Trophoblast cell (in vitro differentiated cells and primary cell): Measurements from ENCODE around the gene TCP11.

Experiments
- DNase-seq, 2 donors: peaks; one replicate each; pipeline ENCODE4 v3.0.0-alpha.2; 2016
- H2AFZ ChIP-seq: 2 replicates; pipeline ENCODE4 v1.6.1; 2013; ENCODE audit warnings: low read length, moderate library complexity, mild to moderate bottlenecking; ENCODE audit not compliant: insufficient read depth, poor library complexity
- H2AK5ac ChIP-seq: 2 replicates; pipeline ENCODE4 v1.6.1; 2013; ENCODE audit warnings: mild to moderate bottlenecking, low read length
- H2BK120ac ChIP-seq: 2 replicates; pipeline ENCODE4 v1.6.1; 2013; ENCODE audit warnings: low read length, mild to moderate bottlenecking, moderate library complexity; ENCODE audit not compliant: insufficient read depth, poor library complexity
- H2BK12ac ChIP-seq: 2 replicates; pipeline ENCODE4 v1.6.1; 2013; ENCODE audit warnings: mild to moderate bottlenecking, low read length, moderate library complexity
- H2BK5ac ChIP-seq: 2 replicates; pipeline ENCODE4 v1.6.1; 2013; ENCODE audit warnings: low read length, low read depth, moderate library complexity, mild to moderate bottlenecking; ENCODE audit not compliant: poor library complexity
- H3K14ac ChIP-seq: 2 replicates; pipeline ENCODE4 v1.6.1; 2013; ENCODE audit warnings: mild to moderate bottlenecking, low read length
- H3K18ac ChIP-seq: 2 replicates; pipeline ENCODE4 v1.6.1; 2013; ENCODE audit warnings: mild to moderate bottlenecking, low read length
- H3K23ac ChIP-seq: 2 replicates; pipeline ENCODE4 v1.6.1; 2013; ENCODE audit warnings: low read length
- H3K27ac ChIP-seq: 2 replicates; pipeline ENCODE4 v1.5.1; 2013; ENCODE audit warnings: low read depth, mild to moderate bottlenecking, inconsistent platforms, low read length, moderate library complexity
- H3K27me3 ChIP-seq: 2 replicates; pipeline ENCODE4 v1.6.1; 2013; ENCODE audit warnings: inconsistent platforms, mild to moderate bottlenecking, low read length, moderate library complexity; ENCODE audit not compliant: insufficient read depth
- H3K36me3 ChIP-seq, 2 experiments: 1 replicate in 1 of 2; 2 replicates in 1 of 2; pipeline ENCODE4 v1.6.1; 2013; ENCODE audit warnings: low read length in 2 of 2, mild to moderate bottlenecking in 2 of 2, moderate library complexity in 1 of 2; ENCODE audit not compliant: insufficient read depth in 2 of 2, control insufficient read depth in 1 of 2
- H3K4ac ChIP-seq: 2 replicates; pipeline ENCODE4 v1.6.1; 2013; ENCODE audit warnings: low read depth, mild to moderate bottlenecking, low read length, moderate library complexity
- H3K4me1 ChIP-seq, 2 experiments: 1 replicate in 1 of 2; 2 replicates in 1 of 2; pipeline ENCODE4 v1.6.1; 2013; ENCODE audit warnings: low read length in 2 of 2, mild to moderate bottlenecking in 2 of 2, moderate library complexity in 1 of 2; ENCODE audit not compliant: insufficient read depth in 2 of 2, control insufficient read depth in 1 of 2
- H3K4me2 ChIP-seq: 2 replicates; pipeline ENCODE4 v1.6.1; 2013; ENCODE audit warnings: inconsistent platforms, mild to moderate bottlenecking, low read length, moderate library complexity
- H3K4me3 ChIP-seq: 2 replicates; pipeline ENCODE4 v1.5.1; 2013; ENCODE audit warnings: mild to moderate bottlenecking, low read depth, low read length, inconsistent platforms
- H3K79me1 ChIP-seq: one replicate; pipeline ENCODE4 v1.6.1; 2013; ENCODE audit warnings: low read length
- H3K79me2 ChIP-seq: 2 replicates; pipeline ENCODE4 v1.6.1; 2013; ENCODE audit warnings: low read length, mild to moderate bottlenecking; ENCODE audit not compliant: control insufficient read depth, insufficient read depth, poor library complexity
- H3K9ac ChIP-seq: 2 replicates; pipeline ENCODE4 v1.6.1; 2013; ENCODE audit warnings: mild to moderate bottlenecking, low read length
- H3K9me3 ChIP-seq: 2 replicates; pipeline ENCODE4 v1.6.1; 2013; ENCODE audit warnings: low read depth, mild to moderate bottlenecking, control low read depth, inconsistent platforms, low read length; ENCODE audit not compliant: insufficient read depth
- H4K12ac ChIP-seq: 2 replicates; pipeline ENCODE4 v1.6.1; 2013; ENCODE audit warnings: low read depth, mild to moderate bottlenecking, low read length, moderate library complexity
- H4K8ac ChIP-seq: 2 replicates; pipeline ENCODE4 v1.6.1; 2013; ENCODE audit warnings: low read depth, mild to moderate bottlenecking, low read length, moderate library complexity
- H4K91ac ChIP-seq: one replicate; pipeline ENCODE4 v1.6.1; 2013; ENCODE audit warnings: low read depth, mild to moderate bottlenecking, low read length, moderate library complexity
- WGBS: extraction: QIAGEN DNeasy Blood & Tissue Kit; methylation state at CpG from one replicate; pipeline ENCODE4 v1.1.7; 2013; ENCODE audit warnings: missing lambda C conversion rate; ENCODE audit not compliant: insufficient read length, insufficient coverage; ENCODE audit errors: extremely low coverage; 5-methylcytosine and 5-hydroxymethylcytosine counted together

TCP11 gene

GRCh38 chr6:35183281-35183680 is 42.1 kb upstream of the TCP11 start:
- Histone ChIP-seq H4K8ac (no peak overlapping the region), H3K23ac (no peak overlapping the region)
- WGBS: no CpG with 5 or more reads among the region's 2 CpGs

DNA sequence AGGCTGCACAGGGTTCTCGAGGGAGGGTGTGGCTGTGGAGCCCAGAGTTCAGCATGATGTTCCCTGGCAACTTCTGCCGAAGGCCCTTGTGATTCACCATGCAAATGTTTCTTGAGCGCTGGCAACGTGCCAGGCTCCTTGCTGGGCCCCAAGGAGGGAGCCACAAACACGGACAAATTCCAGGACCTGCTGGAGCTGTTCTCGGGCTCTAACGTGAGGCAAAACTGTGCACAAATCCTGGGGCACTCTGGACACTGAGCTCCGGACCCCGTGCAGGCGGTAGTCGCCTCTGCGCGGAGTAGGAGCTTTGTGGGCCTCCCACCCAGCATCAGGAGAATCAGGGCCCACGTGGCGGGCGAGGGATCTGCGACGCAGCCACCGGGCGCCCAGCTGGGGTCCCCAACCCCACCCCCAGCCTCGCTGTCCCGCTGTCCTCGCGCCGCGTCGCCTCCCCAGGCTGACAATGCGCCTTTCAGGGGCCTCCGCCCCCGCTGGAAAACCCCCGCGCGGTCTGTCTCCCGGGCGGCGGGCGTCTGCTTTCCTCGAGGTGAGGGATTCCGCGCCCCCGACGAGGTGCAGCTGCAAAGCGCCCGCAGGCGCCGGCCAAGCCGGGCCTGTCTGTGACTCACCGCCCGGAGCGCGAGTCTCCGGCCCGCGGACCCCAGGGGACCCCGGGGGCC is 40.9 kb upstream of the TCP11 start:
- Histone ChIP-seq H3K36me3 (no peaks in the 10 kb centered on the region), H4K91ac (peak overlapping the region; percentile 28), H3K79me1 (peaks cover 9% of the 10 kb centered on the region), H3K18ac (no peak overlapping the region), H2AFZ (no peak overlapping the region), H3K14ac (no peak overlapping the region), H2BK120ac (peak overlapping the region; percentile 23), H3K79me2 (no peaks in the 10 kb centered on the region), H3K9me3 (no peaks in the 10 kb centered on the region), H2BK5ac (no peak overlapping the region), H3K4me2 (no peak overlapping the region), H3K27ac (no peak overlapping the region), H3K4me3 (no peak overlapping the region), H2BK12ac (peak overlapping the region; percentile 2), H4K12ac (no peak overlapping the region), H3K4me1 (peaks cover 23 to 28% of the 10 kb centered on the region in 2 experiments), H2AK5ac (no peak overlapping the region), H3K27me3 (no peaks in the 10 kb centered on the region), H3K23ac (no peak overlapping the region), H3K4ac (no peak overlapping the region), H4K8ac (no peak overlapping the region), H3K9ac (no peak overlapping the region)
- no CpG with 5 or more reads among the region's 55 CpGs for WGBS
- peak; percentile 93 to 96 for DNase-seq

More at GRCh38 chr6:35183281-35183680, 42.1 kb upstream of the TCP11 start:
- no peaks in the 10 kb centered on the region for H3K36me3 ChIP-seq
- no peak overlapping the region for H4K12ac ChIP-seq
- H3K79me1 ChIP-seq: peaks cover 9% of the 10 kb centered on the region
- no peaks in the 10 kb centered on the region for H3K27me3 ChIP-seq
- no peak overlapping the region for H2BK120ac ChIP-seq
- no peak overlapping the region for H2AFZ ChIP-seq
- no peaks in the 10 kb centered on the region for H3K9me3 ChIP-seq
- H2BK5ac ChIP-seq: no peak overlapping the region
- H3K79me2 ChIP-seq: no peaks in the 10 kb centered on the region
- H2AK5ac ChIP-seq: no peak overlapping the region
- H3K27ac ChIP-seq: no peak overlapping the region
- H3K14ac ChIP-seq: no peak overlapping the region
- DNase-seq: no peak
- H3K9ac ChIP-seq: no peak overlapping the region
- H3K4me2 ChIP-seq: no peak overlapping the region
- H4K91ac ChIP-seq: no peak overlapping the region
- no peak overlapping the region for H3K18ac ChIP-seq
- peaks cover 20 to 27% of the 10 kb centered on the region in 2 experiments for H3K4me1 ChIP-seq
- no peak overlapping the region for H3K4ac ChIP-seq
- no peak overlapping the region for H2BK12ac ChIP-seq
- no peak overlapping the region for H3K4me3 ChIP-seq

- Histone ChIP-seq H3K79me1 (peaks cover 9% of the 10 kb centered on the region), H3K36me3 (no peaks in the 10 kb centered on the region), H3K4me3 (no peak overlapping the region), H3K4me2 (no peak overlapping the region), H2BK5ac (no peak overlapping the region), H3K9ac (no peak overlapping the region), H3K27ac (no peak overlapping the region), H2BK120ac (no peak overlapping the region), H3K23ac (no peak overlapping the region), H2AK5ac (no peak overlapping the region), H4K91ac (peak overlapping the region; percentile 28), H4K8ac (no peak overlapping the region), H3K4ac (no peak overlapping the region), H3K4me1 (peaks cover 23 to 28% of the 10 kb centered on the region in 2 experiments), H3K14ac (no peak overlapping the region), H4K12ac (no peak overlapping the region), H3K79me2 (no peaks in the 10 kb centered on the region), H3K9me3 (no peaks in the 10 kb centered on the region), H2AFZ (no peak overlapping the region), H3K27me3 (no peaks in the 10 kb centered on the region), H3K18ac (no peak overlapping the region), H2BK12ac (peak overlapping the region; percentile 2)
- no CpG with 5 or more reads among the region's 5 CpGs for WGBS
- DNase-seq: no peak
Measured at GRCh38 chr6:35181308-35181932, 40.3 kb upstream of the TCP11 start.

DNA sequence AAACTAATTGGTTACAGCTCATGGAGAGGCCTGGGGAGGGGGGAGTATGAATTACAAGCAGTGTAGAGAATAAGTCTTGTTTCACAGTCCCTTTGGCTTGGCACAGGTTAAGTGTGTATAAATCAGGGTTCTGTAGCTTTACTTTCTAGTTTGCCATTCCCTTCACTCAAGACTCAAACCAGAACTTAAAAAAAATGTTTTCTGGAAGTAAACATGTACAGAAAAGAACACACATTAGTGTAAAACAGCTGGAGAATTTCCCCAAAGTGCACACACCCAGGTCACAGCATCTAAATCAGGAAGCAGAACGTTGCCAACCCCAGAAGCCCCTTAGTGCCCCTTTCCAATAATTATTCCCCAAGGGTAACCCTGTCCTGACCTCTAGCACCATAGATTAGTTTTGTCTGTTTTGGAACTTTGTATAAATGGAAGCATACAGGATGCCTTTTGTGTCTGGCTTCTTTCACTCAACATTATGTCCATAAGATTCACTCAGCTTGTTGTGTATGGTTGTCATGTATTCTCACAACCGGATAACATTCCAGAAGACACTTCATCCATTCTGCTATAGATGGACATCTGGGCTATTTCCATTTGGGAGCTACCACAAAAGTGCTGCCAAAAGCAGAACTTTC is 38.9 kb upstream of the TCP11 start:
- no CpG with 5 or more reads among the region's 2 CpGs for WGBS
- no peak overlapping the region for H2BK5ac ChIP-seq
- H3K9me3 ChIP-seq: no peaks in the 10 kb centered on the region
- no peak overlapping the region for H3K14ac ChIP-seq
- H3K36me3 ChIP-seq: no peaks in the 10 kb centered on the region
- no peak for DNase-seq
- no peak overlapping the region for H3K27ac ChIP-seq
- peaks cover 6% of the 10 kb centered on the region for H3K79me1 ChIP-seq
- H2BK120ac ChIP-seq: no peak overlapping the region
- no peak overlapping the region for H3K4ac ChIP-seq
- H3K23ac ChIP-seq: no peak overlapping the region
- H3K18ac ChIP-seq: no peak overlapping the region
- no peaks in the 10 kb centered on the region for H3K27me3 ChIP-seq
- H2AFZ ChIP-seq: no peak overlapping the region
- H4K8ac ChIP-seq: no peak overlapping the region
- no peak overlapping the region for H2AK5ac ChIP-seq
- H2BK12ac ChIP-seq: no peak overlapping the region
- no peak overlapping the region for H3K9ac ChIP-seq
- no peak overlapping the region for H3K4me2 ChIP-seq
- no peaks in the 10 kb centered on the region for H3K79me2 ChIP-seq
- no peak overlapping the region for H4K12ac ChIP-seq
- H3K4me1 ChIP-seq: peaks cover 16 to 18% of the 10 kb centered on the region in 2 experiments
- H4K91ac ChIP-seq: no peak overlapping the region
- H3K4me3 ChIP-seq: no peak overlapping the region
